ENCODE measurements around the gene SRC.

SRC gene

DNA sequence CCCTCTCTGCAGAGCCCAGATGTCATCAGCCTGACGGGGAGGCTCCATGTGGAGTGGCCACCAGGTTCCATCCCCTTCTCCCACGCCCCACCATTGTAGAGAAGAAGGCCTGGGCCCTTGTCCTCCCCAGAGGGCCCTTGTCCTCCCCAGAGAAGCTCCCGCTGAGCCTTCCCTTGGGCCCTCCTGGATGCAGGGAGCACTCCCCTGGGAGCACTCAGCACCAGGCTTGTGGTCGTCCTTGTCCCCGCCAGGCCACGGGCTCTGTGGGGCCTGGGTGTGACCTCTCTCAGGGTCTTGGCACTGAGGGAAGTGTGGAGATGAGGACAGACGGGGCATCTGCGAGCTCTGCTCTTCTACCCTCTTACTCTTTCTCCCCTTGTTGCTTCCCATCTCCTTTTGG, 91.7 kb downstream of the SRC start:
- no peak for DNase-seq

DNA sequence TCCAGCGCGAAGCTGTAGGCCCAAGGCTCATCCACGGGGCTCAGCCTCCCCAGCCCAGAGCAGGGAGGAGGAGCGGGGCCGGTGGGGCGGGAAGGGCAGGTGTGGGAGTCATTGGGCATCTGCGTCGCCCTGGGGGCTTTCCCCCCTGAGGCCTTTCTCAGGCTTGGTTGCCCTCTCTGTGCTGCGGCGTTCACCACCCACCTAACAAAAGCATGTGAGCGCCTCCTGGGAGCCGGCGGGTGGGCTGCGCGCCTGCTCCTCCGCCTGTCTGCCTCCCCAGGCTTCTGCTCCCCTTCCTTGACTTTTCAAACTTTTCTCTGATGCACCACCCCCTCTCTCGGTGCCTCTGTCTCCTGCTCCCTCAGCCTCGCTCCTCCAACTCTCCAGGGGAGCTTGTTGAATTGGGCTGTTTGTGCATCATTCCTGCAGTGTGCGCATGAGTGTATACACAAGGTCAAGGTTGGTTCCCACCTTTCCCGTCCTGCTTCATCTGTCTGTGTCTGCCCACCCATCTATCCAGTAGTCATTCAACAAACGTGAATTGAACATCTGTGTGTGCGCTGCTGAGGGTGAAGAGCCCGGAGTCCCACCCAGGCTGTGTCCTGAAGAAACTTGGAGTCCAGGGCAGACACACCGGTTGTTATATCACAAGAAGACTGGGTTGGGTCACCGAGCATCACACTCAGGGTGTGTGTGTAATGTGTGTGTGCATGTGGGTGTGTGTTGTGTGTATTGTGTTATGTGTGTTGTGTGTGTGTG, 92.7 kb downstream of the SRC start:
- DNase-seq: no peak

DNA sequence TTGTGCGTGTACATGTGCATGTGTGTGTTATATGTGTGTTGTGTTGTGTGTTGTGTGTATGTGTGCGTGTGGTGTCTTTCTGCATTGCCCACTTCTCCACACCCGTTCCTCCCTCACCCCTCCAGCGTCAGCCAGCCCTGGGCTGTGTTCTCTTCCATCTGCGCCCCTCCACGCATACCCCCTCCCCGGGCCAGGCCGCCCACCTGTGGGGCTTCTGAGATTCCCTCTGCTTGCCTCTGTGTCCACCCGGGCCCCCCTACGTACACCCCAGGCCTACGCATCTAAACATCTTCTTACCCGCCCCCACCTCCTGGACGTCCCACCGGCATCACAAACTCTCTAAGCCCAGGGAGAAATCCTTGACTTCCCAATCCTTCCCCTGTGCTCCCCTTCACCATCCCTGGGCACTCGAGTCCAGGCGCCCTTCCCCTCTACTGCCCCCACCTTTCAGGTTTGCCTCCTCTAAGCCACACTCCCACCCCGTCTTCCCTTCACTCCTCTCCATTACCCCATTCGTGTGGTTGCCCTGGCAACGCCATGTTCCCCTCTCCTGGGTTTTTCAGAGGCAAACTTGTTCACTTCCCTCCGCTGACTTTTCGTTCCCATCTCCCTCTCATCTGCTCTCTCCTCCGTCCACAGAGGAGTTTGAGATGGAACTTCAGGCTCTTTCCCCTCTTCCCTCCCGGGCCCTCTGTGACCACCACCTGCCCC, 93.4 kb downstream of the SRC start:
- no peak for DNase-seq

DNA sequence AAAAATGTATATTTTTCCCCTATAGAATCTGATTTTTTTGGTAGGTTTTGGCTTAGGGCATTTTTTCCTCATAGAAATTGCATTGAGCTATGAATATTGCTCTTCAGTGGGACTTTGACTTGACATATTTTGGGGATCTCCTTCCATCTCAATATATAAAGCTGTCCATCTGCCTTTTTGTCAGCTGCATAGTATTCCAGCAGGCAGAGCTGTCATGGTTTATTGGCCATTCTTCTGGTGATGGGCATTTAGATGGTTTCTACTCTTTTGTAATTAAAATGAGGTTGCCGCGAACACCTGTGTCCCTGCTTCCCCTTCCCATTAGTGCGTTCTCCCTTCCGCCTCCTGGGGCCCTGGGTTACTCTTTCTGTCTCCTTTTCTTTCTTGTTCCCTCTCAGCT, 95.1 kb downstream of the SRC start:
- DNase-seq: no peak

DNA sequence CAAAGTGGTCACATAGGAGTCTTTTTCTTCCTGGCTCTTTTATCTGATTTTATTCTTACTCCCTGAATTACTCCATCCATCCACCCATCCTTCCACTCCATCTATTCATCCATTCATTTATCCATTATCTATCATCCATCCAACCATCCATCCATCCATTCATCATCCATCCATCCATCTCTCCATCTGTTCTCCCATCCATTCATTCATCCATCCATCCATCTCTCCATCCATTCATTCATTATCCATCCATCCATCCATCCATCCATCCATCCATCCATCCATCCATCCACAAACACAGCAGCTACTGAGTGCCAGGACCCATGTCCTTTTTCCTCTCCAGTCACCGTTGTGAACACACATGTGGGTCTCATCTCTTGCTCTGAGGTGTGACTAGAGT, 96.6 kb downstream of the SRC start:
- DNase-seq: no peak

DNA sequence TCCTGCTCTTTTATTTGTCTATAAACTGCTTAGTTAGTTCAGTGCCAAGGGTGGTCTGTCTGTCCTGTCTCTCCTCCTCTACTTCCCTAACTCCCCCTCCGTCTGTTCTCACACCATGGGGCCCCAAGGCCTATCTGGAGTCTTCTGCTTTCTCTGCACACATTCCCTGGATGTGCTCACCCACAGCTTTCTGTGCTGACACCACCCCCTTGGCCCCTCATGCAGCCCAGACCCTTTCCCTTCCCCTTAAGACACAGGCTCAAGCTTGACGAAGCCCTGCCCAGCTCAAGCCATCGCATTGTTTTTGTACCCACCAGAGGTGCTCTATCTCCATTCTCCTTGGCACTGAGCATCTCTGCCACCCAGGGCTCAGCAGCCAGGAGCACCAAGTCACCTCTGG, 97.0 kb downstream of the SRC start:
- DNase-seq: no peak

DNA sequence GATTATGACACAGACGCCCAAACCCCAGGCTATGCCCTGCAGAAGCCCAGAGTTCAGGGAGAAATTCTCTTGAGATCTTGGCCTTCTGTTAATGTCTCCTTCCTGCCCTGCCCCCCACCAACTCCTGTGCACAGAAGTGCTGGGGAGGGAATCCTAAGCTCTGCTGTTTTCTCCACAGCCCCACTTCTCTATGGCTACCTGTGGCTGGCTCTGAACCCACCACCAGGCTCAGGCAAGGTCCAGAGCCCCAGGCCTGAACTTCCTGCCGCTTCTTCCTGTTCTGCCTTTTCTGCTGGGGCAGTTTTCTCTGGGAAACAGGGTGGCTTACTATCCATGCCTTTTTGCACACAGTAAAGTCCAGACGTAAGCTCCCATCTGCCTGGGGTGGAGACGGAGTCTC, 97.7 kb downstream of the SRC start:
- no peak for DNase-seq

DNA sequence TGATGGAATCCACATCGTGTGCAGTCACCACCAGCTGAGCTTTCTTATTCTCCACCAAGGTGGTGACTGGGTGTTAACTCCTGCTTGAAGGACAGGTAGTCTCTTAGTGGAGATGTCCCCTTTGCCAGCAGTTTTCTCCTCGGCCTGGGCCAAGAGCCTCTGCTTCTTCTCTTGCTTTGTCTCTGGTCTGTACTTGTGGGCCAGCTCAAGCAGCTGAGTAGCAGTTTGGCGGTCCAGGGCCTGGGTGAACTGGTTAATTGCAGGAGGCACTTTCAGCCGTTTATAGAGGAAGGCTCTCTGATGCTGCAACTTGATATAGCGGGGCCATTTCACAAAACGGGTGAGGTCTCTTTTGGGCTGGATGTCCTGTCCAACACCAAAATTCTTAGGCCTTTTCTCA, 99.1 kb downstream of the SRC start:
- no peak for DNase-seq

DNA sequence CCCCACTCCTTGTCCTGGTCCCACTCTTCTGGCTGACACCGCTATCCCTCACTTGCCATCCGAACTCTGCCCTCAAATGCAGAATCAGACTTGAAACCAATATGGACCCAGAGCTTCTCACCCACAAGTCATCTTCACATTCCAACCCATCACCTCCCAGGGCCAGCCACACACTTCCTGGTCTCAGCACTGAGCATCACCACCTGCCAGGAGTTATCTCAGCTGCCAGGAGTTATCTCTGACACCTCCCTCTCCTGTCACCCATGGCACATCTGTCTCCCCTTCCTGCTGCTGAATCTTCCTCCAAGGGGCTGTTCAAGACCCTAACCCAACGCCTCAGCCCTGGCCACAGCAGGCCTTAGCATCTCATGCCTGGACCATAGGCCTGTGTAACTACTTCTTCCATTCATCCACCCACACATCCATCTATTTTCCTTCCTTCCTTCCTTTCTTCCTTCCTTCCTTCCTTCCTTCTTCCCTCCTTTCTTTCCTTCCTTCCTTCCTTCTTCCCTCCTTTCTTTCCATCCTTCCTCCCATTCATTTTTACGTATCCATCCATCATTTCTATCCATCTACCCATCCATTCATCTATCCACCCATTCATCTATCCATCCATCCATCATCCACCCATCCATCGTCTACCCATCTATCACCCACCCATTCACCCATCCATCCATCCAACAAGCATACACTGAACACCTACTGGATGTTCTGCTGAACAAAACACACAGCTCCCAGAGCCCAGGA, 100.5 kb downstream of the SRC start:
- no peak for DNase-seq

DNA sequence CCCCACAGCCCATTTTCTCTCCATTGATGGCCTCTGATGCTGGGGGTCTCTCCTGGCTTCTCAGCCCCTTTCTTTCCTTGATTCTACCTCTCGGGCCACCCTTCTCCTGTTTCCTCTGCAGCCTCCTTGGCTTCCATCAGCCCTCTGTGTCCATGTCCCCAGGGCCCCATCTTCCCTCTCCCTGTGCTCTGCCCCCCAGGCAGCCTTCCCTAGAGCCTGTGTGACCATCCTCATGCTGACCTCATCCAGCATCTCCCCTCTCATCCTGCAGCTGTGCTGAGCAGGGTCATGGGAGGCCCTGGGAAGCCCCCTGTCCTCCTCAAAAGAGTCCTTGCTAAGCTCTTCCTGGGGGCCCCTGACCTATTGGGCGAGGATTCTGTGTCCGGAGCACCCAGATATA, 101.7 kb downstream of the SRC start:
- DNase-seq: no peak

DNA sequence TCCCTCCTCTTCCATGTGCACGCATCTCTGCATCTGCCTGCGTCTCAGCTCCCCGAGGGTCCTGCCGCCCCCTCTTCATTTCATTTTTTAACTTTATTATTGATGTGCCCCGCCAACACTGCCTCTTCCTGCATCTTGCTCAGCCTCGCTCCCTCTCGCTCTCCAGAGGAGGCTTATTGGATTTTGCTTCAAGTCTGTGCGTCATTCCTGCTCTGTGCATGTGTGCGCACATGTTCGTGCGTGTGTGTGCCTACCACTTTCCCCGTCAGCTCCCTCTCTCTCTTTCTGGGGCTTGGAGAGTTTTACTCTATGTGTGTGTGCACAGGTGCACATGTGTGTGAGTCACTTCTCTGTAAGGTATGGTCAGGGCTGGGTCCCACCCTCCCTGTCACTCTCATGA, 103.3 kb downstream of the SRC start:
- DNase-seq: no peak

DNA sequence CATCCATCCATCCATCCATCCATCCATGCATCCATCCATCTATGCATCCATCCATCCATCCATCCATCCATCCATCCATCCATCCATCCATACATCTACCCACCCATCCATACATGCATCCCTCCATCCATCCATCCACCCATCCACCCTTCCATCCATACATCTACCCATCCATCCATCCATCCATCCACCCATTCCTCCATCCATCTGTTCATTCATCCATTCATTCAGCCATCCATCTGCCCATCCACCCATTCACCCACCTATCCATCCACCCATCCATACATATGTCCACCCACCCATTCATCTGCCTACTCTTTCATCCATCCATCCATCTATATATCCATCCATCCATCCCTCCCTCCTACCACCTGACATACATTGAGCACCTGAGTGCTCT, 104.4 kb downstream of the SRC start:
- DNase-seq: no peak

DNA sequence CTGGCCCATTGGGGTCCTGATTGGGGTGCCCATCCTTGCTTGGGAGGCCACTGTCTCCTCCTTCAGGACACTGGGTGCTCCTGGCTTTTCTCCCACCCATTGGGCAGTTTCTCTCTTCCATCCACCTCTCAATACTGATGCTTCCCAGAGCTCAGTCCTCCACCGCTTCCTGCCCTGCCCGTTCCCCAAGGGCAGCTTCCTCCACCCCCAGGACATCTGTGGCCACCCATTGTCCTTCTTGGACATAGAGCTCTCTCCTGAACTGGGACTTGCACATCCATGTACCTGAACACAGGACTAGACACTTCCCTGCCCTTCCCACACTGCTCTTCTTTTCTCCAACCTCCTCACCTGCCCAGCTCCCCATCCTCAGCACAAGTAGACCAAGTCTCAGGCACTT, 105.7 kb downstream of the SRC start:
- DNase-seq: no peak

DNA sequence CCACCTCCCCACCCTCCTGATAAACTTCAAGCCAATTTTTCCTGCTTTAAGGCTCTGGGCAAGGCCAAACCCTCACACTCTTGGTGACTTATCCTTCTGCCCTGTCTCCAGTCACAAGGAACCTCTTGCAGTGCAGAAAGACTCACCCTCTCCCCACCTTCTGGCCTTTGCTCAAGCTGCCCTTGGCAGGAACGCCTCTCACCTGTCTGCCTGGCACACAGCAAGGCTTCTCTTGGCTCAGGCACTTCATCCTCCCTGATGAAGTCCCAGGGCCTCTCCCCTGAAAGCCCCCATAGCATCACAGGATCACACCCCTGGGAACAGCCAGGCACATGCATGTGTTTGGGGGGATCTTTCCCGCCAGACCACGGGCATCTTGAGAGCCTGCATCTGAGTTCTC, 106.3 kb downstream of the SRC start:
- DNase-seq: no peak

DNA sequence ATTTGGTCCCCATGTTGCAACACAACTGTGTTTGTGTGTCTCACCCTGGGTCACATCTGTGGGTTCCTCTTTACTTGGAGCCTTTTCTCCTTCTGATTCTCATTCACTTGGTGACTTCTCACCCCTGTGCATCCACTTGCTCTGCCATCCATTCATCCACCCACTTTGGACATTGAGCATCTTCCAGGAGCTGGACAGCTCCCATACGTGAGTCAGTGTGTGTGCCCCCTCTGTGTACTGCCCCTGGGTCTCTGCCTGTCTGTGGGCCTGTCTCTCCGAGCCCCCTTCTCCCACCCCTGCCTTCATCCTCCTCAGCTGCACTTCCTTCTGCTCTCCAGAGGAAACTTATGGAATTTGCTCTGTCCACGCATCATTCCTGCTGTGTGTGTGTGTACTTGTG, 107.3 kb downstream of the SRC start:
- DNase-seq: no peak

DNA sequence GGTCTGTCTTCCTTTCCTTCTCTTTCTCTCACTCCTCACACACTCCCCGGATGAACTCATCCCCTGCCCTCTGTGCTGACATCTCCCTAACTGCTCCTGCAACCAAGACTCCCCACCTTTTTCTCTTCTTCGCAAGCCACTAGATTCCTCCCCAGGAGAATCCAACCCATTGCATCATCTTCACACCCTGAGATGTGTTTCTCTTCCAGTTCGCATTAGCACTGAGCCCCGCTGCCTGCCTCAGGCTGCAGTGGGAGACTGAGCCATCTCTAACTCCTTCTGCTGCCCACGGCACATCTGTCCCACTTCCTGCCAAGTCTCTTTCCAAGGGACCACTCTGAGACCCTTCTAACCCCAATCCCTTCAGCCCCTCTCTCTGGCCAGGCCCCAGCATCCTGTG, 107.9 kb downstream of the SRC start:
- DNase-seq: no peak

DNA sequence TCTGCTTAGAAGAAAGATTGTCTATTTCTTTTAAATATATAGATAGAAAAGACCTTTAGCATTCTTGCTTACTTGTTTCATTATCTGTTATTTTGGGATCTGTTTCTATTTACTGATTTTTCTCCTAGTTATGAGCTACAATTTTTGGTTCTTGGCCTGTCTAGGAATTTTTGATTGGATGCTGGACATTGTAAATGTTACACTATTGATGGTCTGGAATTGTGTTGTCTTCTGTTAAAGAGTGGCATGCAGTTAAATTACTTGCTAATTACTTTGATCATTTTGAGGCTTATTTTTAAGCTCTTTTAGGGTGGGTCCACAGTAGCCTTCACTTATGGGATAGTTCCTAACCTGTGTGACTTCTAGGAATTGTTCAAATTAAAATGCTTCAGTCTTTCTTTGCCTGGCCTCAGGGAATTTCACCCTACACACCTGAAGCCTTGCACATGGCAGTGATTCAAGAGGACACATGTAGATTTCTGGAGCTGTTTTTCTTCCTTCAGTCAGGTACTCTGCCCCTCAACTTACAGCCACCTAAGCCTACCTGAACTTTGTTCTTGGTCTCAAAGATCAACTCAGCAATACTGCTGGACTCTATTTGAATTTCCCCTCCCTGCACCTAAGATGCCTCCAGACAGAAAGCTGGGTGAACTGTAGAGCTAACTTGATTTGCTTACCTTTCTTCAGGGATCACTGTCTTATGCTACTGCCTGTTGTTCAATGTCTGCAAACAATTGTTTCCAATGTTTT, 108.9 kb downstream of the SRC start:
- no peak for DNase-seq
